Measurements from ENCODE around the gene MINAR2. TPM values are rescaled to one million over a fixed set of nuclear protein-coding genes. Genes with fewer than 3 reads are reported as not detected.

The MINAR2 gene, protein sequence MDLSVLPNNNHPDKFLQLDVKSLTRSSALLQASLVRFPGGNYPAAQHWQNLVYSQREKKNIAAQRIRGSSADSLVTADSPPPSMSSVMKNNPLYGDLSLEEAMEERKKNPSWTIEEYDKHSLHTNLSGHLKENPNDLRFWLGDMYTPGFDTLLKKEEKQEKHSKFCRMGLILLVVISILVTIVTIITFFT
- not detected for total RNA-seq

GRCh38 chr5:129747572-129748407 lies at the start of gene MINAR2:
Gene MINAR2 (plus strand): TSS chr5:129748094. CDS start chr5:129748191, 97 bp downstream.
- Histone ChIP-seq H3K36me3 (no peaks in the 10 kb centered on the region), H3K27me3 (no peaks in the 10 kb centered on the region), H3K4me1 (no peaks in the 10 kb centered on the region), H3K4me3 (no peak within 1 kb of the TSS), H3K9me3 (no peaks in the 10 kb centered on the region), H3K27ac (no peak within 1 kb of the TSS)
- no peak for TF ChIP-seq POLR2AphosphoS5 (IDR thresholded peaks at IDR 0.05)
- TF ChIP-seq, protein P1, sequence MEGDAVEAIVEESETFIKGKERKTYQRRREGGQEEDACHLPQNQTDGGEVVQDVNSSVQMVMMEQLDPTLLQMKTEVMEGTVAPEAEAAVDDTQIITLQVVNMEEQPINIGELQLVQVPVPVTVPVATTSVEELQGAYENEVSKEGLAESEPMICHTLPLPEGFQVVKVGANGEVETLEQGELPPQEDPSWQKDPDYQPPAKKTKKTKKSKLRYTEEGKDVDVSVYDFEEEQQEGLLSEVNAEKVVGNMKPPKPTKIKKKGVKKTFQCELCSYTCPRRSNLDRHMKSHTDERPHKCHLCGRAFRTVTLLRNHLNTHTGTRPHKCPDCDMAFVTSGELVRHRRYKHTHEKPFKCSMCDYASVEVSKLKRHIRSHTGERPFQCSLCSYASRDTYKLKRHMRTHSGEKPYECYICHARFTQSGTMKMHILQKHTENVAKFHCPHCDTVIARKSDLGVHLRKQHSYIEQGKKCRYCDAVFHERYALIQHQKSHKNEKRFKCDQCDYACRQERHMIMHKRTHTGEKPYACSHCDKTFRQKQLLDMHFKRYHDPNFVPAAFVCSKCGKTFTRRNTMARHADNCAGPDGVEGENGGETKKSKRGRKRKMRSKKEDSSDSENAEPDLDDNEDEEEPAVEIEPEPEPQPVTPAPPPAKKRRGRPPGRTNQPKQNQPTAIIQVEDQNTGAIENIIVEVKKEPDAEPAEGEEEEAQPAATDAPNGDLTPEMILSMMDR (IDR thresholded peaks at IDR 0.05), result no peak
- 78 to 79% methylated on average over 10 to 12 of the region's 13 CpGs for WGBS, 2 donors (ENCODE audit: low coverage in 1 of 2)
- no peak for ATAC-seq

GRCh38 chr5:129698661-129699060 lies 49.2 kb upstream of the MINAR2 start:
- TF ChIP-seq, protein P1 (IDR thresholded peaks at IDR 0.05), result no peak
- TF ChIP-seq POLR2AphosphoS5 (IDR thresholded peaks at IDR 0.05) (no peak), POLR2A (IDR thresholded peaks at IDR 0.05) (no peak), EP300 (IDR thresholded peaks at IDR 0.05) (no peak)
- ATAC-seq, result no peak
- Histone ChIP-seq H3K4me3 (no peak overlapping the region), H3K27me3 (no peaks in the 10 kb centered on the region), H3K9me3 (no peaks in the 10 kb centered on the region), H3K27ac (no peak overlapping the region), H3K4me1 (no peaks in the 10 kb centered on the region), H3K36me3 (peaks cover 0 to 11% of the 10 kb centered on the region in 2 donors)

GRCh38 chr5:129716235-129716634 lies 31.7 kb upstream of the MINAR2 start:
- H3K36me3 ChIP-seq, result no peaks in the 10 kb centered on the region
- H3K27me3 ChIP-seq, result no peaks in the 10 kb centered on the region
- peaks cover 0 to 16% (median 0%) of the 10 kb centered on the region in 3 donors for H3K4me1 ChIP-seq
- WGBS, 2 donors (ENCODE audit: low coverage in 1 of 2), result no CpG with 5 or more reads among the region's 1 CpG
- no peak for ATAC-seq
- H3K4me3 ChIP-seq, result no peak overlapping the region
- TF ChIP-seq EP300 (IDR thresholded peaks at IDR 0.05) (no peak), POLR2A (IDR thresholded peaks at IDR 0.05) (no peak), POLR2AphosphoS5 (IDR thresholded peaks at IDR 0.05) (no peak)
- TF ChIP-seq, protein P1 (IDR thresholded peaks at IDR 0.05), result no peak
- H3K27ac ChIP-seq, result no peak overlapping the region
- no peaks in the 10 kb centered on the region for H3K9me3 ChIP-seq

DNA sequence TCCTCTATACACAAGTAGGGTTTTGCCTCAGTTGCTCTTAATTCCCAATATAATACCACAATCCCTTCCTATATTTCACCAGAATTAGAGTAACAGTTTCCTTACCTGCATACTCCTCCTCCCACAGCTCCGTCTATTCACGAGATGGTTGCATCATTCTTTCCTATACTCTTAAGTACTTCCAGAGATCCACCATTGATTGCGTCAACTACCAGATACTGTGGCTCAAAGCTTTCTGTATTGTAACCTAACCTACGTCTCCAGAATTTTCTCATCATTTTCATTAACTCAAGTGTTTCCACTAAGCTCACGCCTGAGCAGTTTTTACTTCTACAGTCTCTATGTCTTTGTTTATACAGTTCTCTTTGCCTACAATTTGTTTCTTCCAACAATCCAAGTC lies 31.2 kb upstream of the MINAR2 start:
- TF ChIP-seq POLR2A (IDR thresholded peaks at IDR 0.05), result no peak
- TF ChIP-seq POLR2AphosphoS5 (IDR thresholded peaks at IDR 0.05), result no peak
- no peak for TF ChIP-seq EP300 (IDR thresholded peaks at IDR 0.05)
- TF ChIP-seq, protein P1 (IDR thresholded peaks at IDR 0.05), result no peak
- no peak for ATAC-seq
- Histone ChIP-seq H3K9me3 (no peaks in the 10 kb centered on the region), H3K27me3 (no peaks in the 10 kb centered on the region), H3K4me1 (peaks cover 0 to 16% (median 0%) of the 10 kb centered on the region in 3 donors), H3K4me3 (no peak overlapping the region), H3K36me3 (no peaks in the 10 kb centered on the region), H3K27ac (no peak overlapping the region)
- WGBS, 2 donors (ENCODE audit: low coverage in 1 of 2), result 58 to 68% methylated on average over 3 to 5 of the region's 5 CpGs
